ENCODE data around the gene GAPVD1.

GAPVD1 gene

GRCh38 chr9:125323615-125324014 is 62.0 kb downstream of the GAPVD1 start:
- no peak for DNase-seq

- DNase-seq, result no peak
These were observed 64.2 kb downstream of the GAPVD1 start for GRCh38 chr9:125325826-125326225.

GRCh38 chr9:125329978-125330377 is 68.4 kb downstream of the GAPVD1 start:
- DNase-seq, result no peak

GRCh38 chr9:125330587-125330986 is 69.0 kb downstream of the GAPVD1 start:
- no peak for DNase-seq

- no peak for DNase-seq
These were observed 70.9 kb downstream of the GAPVD1 start for GRCh38 chr9:125332527-125332926.

GRCh38 chr9:125337236-125337635 is 75.6 kb downstream of the GAPVD1 start:
- DNase-seq, result no peak

- DNase-seq, result no peak
These were observed 77.3 kb downstream of the GAPVD1 start for GRCh38 chr9:125338929-125339328.

GRCh38 chr9:125341566-125341965 is 79.9 kb downstream of the GAPVD1 start:
- peak; percentile 64 for DNase-seq

- peak; percentile 91 for DNase-seq
These were observed 82.1 kb downstream of the GAPVD1 start for GRCh38 chr9:125343518-125344275.

GRCh38 chr9:125346080-125346732 is 84.6 kb downstream of the GAPVD1 start:
- DNase-seq, result peak; percentile 83

- no peak for DNase-seq
These were observed 94.0 kb downstream of the GAPVD1 start for GRCh38 chr9:125355601-125356000.

GRCh38 chr9:125356032-125356431 is 94.4 kb downstream of the GAPVD1 start:
- no peak for DNase-seq

- no peak for DNase-seq
These were observed 97.4 kb downstream of the GAPVD1 start for GRCh38 chr9:125359011-125359410.

GRCh38 chr9:125360601-125361000 is 99.0 kb downstream of the GAPVD1 start:
- DNase-seq, result no peak

- DNase-seq, result peak; percentile 43
These were observed 100.4 kb downstream of the GAPVD1 start for GRCh38 chr9:125361837-125362531.

- DNase-seq, result no peak
These were observed 105.0 kb downstream of the GAPVD1 start for GRCh38 chr9:125366676-125367075.

GRCh38 chr9:125370786-125371185 is 109.2 kb downstream of the GAPVD1 start:
- no peak for DNase-seq

GRCh38 chr9:125372441-125373226 is 111.0 kb downstream of the GAPVD1 start:
- DNase-seq, result no peak

- DNase-seq, result peak; percentile 90
These were observed 113.0 kb downstream of the GAPVD1 start for GRCh38 chr9:125374443-125375309.

GRCh38 chr9:125375820-125376219 is 114.2 kb downstream of the GAPVD1 start:
- no peak for DNase-seq

GRCh38 chr9:125376261-125377226 is 114.9 kb downstream of the GAPVD1 start:
- no peak for DNase-seq
